ENCODE measurements around the gene KRT15. TPM values are rescaled to one million over a fixed set of nuclear protein-coding genes. Genes with fewer than 3 reads are reported as not detected.

KRT15 gene
- total RNA-seq, 1 donor from 2014 or later = 24.3 TPM

DNA sequence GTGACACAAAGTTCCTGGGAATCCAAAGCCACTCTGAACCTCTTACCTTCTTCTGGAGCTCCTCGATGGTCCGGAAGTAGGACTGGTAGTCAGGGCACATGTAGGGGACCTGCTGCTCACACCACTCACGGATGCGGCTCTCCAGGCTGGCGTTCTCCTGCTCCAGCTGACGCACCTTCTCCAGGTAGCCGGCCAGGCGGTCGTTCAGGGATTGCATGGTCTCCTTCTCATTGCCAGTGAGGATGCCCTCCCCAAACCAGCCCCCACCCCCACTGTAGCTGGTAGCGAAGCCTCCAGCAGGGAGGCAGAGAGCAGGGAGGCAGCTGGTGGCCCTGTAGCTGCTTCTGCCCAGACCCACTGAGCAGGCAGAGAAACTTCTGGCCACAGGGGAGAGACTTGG, 38.1 kb downstream of the KRT15 start:
- ATAC-seq (no peak), DNase-seq (peak; percentile 52)
- Histone ChIP-seq H3K4me3 (no peak overlapping the region), H3K27ac (no peak overlapping the region), H3K27me3 (no peaks in the 10 kb centered on the region), H3K9me3 (no peaks in the 10 kb centered on the region), H3K4me1 (no peaks in the 10 kb centered on the region), H3K36me3 (no peaks in the 10 kb centered on the region)
- intact Hi-C loops (cut with DNase I) = no loop called here
- TF ChIP-seq, protein P1, sequence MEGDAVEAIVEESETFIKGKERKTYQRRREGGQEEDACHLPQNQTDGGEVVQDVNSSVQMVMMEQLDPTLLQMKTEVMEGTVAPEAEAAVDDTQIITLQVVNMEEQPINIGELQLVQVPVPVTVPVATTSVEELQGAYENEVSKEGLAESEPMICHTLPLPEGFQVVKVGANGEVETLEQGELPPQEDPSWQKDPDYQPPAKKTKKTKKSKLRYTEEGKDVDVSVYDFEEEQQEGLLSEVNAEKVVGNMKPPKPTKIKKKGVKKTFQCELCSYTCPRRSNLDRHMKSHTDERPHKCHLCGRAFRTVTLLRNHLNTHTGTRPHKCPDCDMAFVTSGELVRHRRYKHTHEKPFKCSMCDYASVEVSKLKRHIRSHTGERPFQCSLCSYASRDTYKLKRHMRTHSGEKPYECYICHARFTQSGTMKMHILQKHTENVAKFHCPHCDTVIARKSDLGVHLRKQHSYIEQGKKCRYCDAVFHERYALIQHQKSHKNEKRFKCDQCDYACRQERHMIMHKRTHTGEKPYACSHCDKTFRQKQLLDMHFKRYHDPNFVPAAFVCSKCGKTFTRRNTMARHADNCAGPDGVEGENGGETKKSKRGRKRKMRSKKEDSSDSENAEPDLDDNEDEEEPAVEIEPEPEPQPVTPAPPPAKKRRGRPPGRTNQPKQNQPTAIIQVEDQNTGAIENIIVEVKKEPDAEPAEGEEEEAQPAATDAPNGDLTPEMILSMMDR (IDR thresholded peaks at IDR 0.05) = no peak

DNA sequence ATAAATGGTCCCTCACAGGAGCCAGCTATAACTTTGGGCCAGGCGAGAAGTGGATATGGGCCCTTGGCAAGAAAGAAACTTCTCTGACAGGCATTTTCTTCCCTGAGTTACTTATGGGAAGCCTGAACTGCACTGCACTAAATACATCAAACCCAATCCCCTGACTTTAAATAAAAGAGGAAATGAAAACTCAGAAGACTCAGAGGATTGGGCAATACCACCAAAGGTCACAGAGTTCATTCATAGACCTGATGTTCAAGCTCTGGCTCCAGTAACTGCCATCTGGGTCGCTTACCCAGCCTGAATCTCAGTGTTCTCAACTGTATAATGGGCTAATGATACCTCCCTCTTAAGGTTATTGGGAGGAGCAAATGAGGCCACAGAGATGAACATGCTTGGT, 38.6 kb downstream of the KRT15 start:
- intact Hi-C loops (cut with DNase I) = no loop called here
- H3K36me3 ChIP-seq = no peaks in the 10 kb centered on the region
- TF ChIP-seq, protein P1 (IDR thresholded peaks at IDR 0.05) = no peak
- no peaks in the 10 kb centered on the region for H3K4me1 ChIP-seq
- H3K27me3 ChIP-seq = no peaks in the 10 kb centered on the region
- H3K9me3 ChIP-seq = no peaks in the 10 kb centered on the region
- DNase-seq (no peak), ATAC-seq (no peak)
- no peak overlapping the region for H3K4me3 ChIP-seq
- no peak overlapping the region for H3K27ac ChIP-seq

DNA sequence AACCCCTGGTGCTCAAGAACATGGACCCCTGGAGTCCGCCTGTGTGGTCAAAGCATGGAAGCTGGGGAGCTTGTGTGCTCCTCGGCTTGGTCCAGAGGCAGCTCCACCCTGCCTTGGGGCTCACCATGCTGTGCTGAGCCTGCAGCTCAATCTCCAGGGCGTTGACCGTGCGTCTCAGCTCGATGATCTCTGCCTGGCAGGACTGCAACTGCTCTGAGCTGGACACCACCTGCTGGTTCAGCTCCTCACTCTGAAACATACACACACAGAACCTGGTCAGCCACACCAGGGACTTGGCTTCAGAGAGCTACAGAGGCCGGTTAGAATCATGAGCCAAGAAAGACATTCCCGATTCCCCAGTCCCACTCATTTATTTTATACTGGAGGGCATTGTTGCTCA, 40.5 kb downstream of the KRT15 start:
- Histone ChIP-seq H3K36me3 (no peaks in the 10 kb centered on the region), H3K9me3 (no peaks in the 10 kb centered on the region), H3K27me3 (no peaks in the 10 kb centered on the region), H3K4me3 (no peak overlapping the region), H3K4me1 (no peaks in the 10 kb centered on the region), H3K27ac (no peak overlapping the region)
- ATAC-seq = no peak
- intact Hi-C loops (cut with DNase I) = no loop called here
- TF ChIP-seq, protein P1 (IDR thresholded peaks at IDR 0.05) = no peak
- no peak for DNase-seq

DNA sequence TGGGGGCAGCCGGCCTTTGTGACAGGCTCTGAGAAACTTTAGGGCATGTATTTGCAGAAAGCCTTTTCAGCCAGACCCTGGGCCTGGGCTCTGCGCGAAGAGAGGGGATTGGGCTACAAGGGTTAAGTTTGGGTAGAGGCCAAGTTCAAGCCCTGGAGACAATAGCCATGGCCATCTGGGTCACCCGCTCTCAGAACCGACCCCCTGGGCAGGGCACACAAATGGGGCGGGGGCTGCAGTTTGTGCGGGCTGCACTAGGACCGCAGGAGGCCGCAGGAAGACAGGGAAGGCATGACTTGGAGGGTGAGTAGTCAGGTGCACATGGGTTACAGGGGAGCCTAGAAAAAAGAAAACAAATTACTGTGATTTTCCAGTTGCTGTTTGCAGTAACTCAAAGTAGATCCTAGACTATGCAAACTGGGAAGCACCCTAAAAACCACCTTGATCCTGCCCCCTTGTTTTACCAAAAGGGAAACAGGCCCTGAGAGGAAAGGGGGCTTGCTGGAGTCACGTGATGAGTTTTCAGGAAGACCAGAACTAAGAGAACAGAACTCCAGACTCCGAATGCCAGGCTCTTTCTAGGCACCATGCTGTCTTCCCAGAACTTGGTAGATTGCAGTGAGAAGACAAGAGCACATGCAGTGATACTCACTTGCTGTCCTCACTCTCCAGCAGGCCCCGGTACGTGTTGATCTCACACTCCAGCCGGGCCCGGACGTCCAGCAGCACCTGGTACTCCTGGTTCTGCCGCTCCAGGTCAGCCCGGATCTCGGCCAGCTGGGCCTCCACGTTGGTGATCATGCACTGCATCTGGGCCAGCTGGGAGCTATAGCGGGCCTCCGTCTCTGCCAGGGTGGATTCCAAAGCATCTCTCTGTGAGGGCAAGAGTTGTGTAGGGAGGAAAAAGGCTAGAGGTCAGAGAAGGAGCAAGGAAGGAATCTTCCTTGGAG, 41.5 kb downstream of the KRT15 start:
- DNase-seq (no peak), ATAC-seq (no peak)
- no peaks in the 10 kb centered on the region for H3K36me3 ChIP-seq
- H3K9me3 ChIP-seq = no peaks in the 10 kb centered on the region
- TF ChIP-seq, protein P1 (IDR thresholded peaks at IDR 0.05) = no peak
- intact Hi-C loops (cut with DNase I) = no loop called here
- H3K27me3 ChIP-seq = no peaks in the 10 kb centered on the region
- H3K4me3 ChIP-seq = no peak overlapping the region
- no peaks in the 10 kb centered on the region for H3K4me1 ChIP-seq
- H3K27ac ChIP-seq = no peak overlapping the region

DNA sequence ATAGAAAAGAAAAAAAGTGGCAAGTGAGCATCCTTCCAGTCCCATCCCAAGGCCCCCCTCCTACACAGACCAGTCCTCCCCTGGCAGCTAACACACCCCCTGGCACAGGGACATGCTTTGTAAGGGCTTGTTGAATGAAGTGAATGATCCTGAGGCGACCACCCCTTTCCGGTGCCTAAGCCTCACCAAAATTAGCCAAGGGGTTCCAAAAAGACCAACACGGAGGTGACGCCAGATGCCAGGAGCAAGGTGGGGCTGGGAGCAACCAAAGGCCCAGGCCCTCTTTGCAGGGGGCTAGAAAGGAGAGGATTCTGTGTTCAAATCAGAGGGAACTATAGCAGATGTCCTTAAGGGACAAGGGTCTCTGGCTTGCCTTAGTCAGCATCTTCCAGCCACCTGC, 43.3 kb downstream of the KRT15 start:
- Histone ChIP-seq H3K4me3 (no peak overlapping the region), H3K27me3 (no peaks in the 10 kb centered on the region), H3K36me3 (no peaks in the 10 kb centered on the region), H3K27ac (no peak overlapping the region), H3K4me1 (no peaks in the 10 kb centered on the region), H3K9me3 (no peaks in the 10 kb centered on the region)
- ATAC-seq = no peak
- DNase-seq = no peak
- intact Hi-C loops (cut with DNase I) = no loop called here
- TF ChIP-seq, protein P1 (IDR thresholded peaks at IDR 0.05) = no peak
